Measurements from ENCODE around the gene MYRIP.

DNA sequence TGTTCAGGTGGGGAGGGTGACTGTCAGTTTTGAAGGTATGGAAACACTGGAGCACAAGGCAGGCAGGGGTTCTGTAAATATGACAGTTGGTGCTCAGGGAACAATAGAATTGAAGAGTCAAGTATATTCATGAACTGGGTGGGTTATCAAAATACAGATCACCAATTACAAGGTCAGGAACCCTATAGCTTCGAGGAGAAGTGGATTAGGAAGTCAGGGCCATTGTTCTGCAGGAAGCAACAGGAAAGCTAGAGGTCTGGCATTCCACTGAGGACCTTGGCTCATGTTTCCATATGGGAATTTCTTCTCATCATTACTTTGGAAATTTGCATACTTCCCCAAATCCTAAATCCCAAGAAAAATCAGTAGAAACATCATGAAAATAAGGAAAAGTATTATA, 125.9 kb downstream of the MYRIP start:
- no peak for TF ChIP-seq POLR2A (IDR thresholded peaks at IDR 0.05)
- TF ChIP-seq, protein P1, sequence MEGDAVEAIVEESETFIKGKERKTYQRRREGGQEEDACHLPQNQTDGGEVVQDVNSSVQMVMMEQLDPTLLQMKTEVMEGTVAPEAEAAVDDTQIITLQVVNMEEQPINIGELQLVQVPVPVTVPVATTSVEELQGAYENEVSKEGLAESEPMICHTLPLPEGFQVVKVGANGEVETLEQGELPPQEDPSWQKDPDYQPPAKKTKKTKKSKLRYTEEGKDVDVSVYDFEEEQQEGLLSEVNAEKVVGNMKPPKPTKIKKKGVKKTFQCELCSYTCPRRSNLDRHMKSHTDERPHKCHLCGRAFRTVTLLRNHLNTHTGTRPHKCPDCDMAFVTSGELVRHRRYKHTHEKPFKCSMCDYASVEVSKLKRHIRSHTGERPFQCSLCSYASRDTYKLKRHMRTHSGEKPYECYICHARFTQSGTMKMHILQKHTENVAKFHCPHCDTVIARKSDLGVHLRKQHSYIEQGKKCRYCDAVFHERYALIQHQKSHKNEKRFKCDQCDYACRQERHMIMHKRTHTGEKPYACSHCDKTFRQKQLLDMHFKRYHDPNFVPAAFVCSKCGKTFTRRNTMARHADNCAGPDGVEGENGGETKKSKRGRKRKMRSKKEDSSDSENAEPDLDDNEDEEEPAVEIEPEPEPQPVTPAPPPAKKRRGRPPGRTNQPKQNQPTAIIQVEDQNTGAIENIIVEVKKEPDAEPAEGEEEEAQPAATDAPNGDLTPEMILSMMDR (IDR thresholded peaks at IDR 0.05): no peak
